H1 (cell line): ENCODE data around the gene GMPR. TPM values are rescaled to one million over a fixed set of nuclear protein-coding genes. Genes with fewer than 3 reads are reported as not detected.

Experiments
- CTCF ChIA-PET: fragments of 300-600 bp; sonication (Branson Sonifier 250); formaldehyde crosslinking; loops from one replicate; lab custom pipeline; 2021; ENCODE audit not compliant: partially characterized antibody; lab: Charles Lee
- POLR2A ChIA-PET: fragments of 300-600 bp; sonication (Branson Sonifier 250); formaldehyde crosslinking; loops from one replicate; lab custom pipeline; 2021; ENCODE audit warnings: inconsistent platforms; ENCODE audit not compliant: partially characterized antibody; lab: Charles Lee
- DNase-seq, 2 experiments: peaks; one replicate each; pipeline versions ENCODE4 v3.0.0 to v3.0.0-alpha.2; 2010 to 2022; ENCODE audit warnings: low spot score in 2 of 2, low read depth in 1 of 2, mixed read lengths in 1 of 2
- FAIRE-seq: peaks from 2 replicates; lab custom pipeline; 2011; peaks lifted over from hg19 to GRCh38; lab: Jason Lieb, UNC
- H2AFZ ChIP-seq: 2 replicates; pipeline ENCODE4 v1.8.1; 2012; ENCODE audit warnings: low read length, inconsistent platforms
- H2AK5ac ChIP-seq: 2 replicates; pipeline ENCODE4 v1.6.1; 2013; ENCODE audit warnings: low read depth, low read length
- H2BK120ac ChIP-seq: replicated peaks from 2 replicates; pipeline ENCODE3; 2013; ENCODE audit warnings: low read depth, low read length, inconsistent platforms
- H2BK12ac ChIP-seq: 2 replicates; pipeline ENCODE4 v1.6.1; 2013; ENCODE audit warnings: low read depth, low read length
- H2BK15ac ChIP-seq: 2 replicates; pipeline ENCODE4 v1.6.1; 2013; ENCODE audit warnings: low read length
- H2BK20ac ChIP-seq: 2 replicates; pipeline ENCODE4 v1.6.1; 2013; ENCODE audit warnings: low read length
- H2BK5ac ChIP-seq: 2 replicates; pipeline ENCODE4 v1.6.1; 2013; ENCODE audit warnings: low read depth, low read length
- H3K14ac ChIP-seq: 2 replicates; pipeline ENCODE4 v1.6.1; 2013; ENCODE audit warnings: inconsistent platforms; ENCODE audit not compliant: insufficient read length
- H3K18ac ChIP-seq: 2 replicates; pipeline ENCODE4 v1.6.1; 2013; ENCODE audit warnings: low read length; ENCODE audit errors: extremely low read depth
- H3K23ac ChIP-seq: 2 replicates; pipeline ENCODE4 v1.6.1; 2013; ENCODE audit warnings: inconsistent platforms; ENCODE audit not compliant: insufficient read length
- H3K23me2 ChIP-seq: 2 replicates; pipeline ENCODE4 v1.6.1; 2013; ENCODE audit warnings: low read depth, low read length
- H3K27ac ChIP-seq: 2 replicates; pipeline ENCODE4 v1.6.1; 2011; ENCODE audit warnings: low read depth, low read length, inconsistent platforms
- H3K27me3 ChIP-seq, 4 experiments: replicated peaks in 1 of 4; 1 replicate in 1 of 4; 2 replicates in 3 of 4; pipeline versions ENCODE4 v1.6.1 to v1.8.1; 2011 to 2013; ENCODE audit warnings: low read length in 3 of 4, mild to moderate bottlenecking in 3 of 4, inconsistent platforms in 2 of 4, mixed read lengths in 2 of 4, moderate library complexity in 1 of 4; ENCODE audit not compliant: control insufficient read depth in 3 of 4, insufficient read depth in 3 of 4; ENCODE audit errors: extremely low read depth in 1 of 4
- H3K36me3 ChIP-seq, 4 experiments: 2 replicates each; pipeline versions ENCODE4 v1.6.1 to v1.8.1; 2011 to 2013; ENCODE audit warnings: mild to moderate bottlenecking in 4 of 4, low read length in 3 of 4, moderate library complexity in 2 of 4, control low read depth in 1 of 4, inconsistent platforms in 1 of 4; ENCODE audit not compliant: insufficient read depth in 4 of 4, control insufficient read depth in 2 of 4
- H3K4ac ChIP-seq: replicated peaks from 2 replicates; pipeline ENCODE3; 2013; ENCODE audit warnings: low read length, low read depth, mixed read lengths, inconsistent platforms; ENCODE audit not compliant: insufficient read length
- H3K4me1 ChIP-seq, 4 experiments: replicated peaks in 1 of 4; 1 replicate in 1 of 4; 2 replicates in 3 of 4; pipeline versions ENCODE4 v1.6.1 to v1.8.1; 2011 to 2013; ENCODE audit warnings: low read length in 3 of 4, inconsistent platforms in 2 of 4, mixed read lengths in 1 of 4; ENCODE audit not compliant: insufficient read depth in 4 of 4, control insufficient read depth in 3 of 4
- H3K4me2 ChIP-seq, 2 experiments: 2 replicates each; pipeline versions ENCODE4 v1.6.1 to v1.8.1; 2011 to 2013; ENCODE audit warnings: low read depth in 2 of 2, low read length in 2 of 2, control low read depth in 1 of 2, inconsistent platforms in 1 of 2, mild to moderate bottlenecking in 1 of 2; ENCODE audit not compliant: insufficient read depth in 1 of 2
- H3K4me3 ChIP-seq, 4 experiments: fragments of 200-600, 300-600 bp in 1 of 4; sonication (generic), shearing (Covaris generic), sonication (Bioruptor Twin) in 1 of 4; 2 replicates each; pipeline versions ENCODE4 v1.5.1 to v1.8.1; 2011 to 2016; ENCODE audit warnings: low read length in 4 of 4, low read depth in 3 of 4, control low read depth in 2 of 4, inconsistent platforms in 2 of 4, mild to moderate bottlenecking in 2 of 4, mixed read lengths in 1 of 4, moderate library complexity in 1 of 4; ENCODE audit not compliant: insufficient read depth in 2 of 4; ENCODE audit errors: extremely low read depth in 1 of 4
- H3K56ac ChIP-seq: replicated peaks from 2 replicates; pipeline ENCODE3; 2013; ENCODE audit warnings: low read depth, mild to moderate bottlenecking, mixed read lengths, low read length, inconsistent platforms; ENCODE audit not compliant: insufficient read length
- H3K79me1 ChIP-seq: 2 replicates; pipeline ENCODE4 v1.6.1; 2013; ENCODE audit warnings: low read depth, low read length, control low read depth
- H3K79me2 ChIP-seq, 2 experiments: 2 replicates each; pipeline versions ENCODE4 v1.6.1 to v1.8.1; 2012 to 2013; ENCODE audit warnings: low read length in 2 of 2, mild to moderate bottlenecking in 2 of 2, inconsistent platforms in 1 of 2; ENCODE audit not compliant: insufficient read depth in 2 of 2, control insufficient read depth in 1 of 2
- H3K9ac ChIP-seq, 4 experiments: replicated peaks in 1 of 4; 1 replicate in 1 of 4; 2 replicates in 3 of 4; pipeline versions ENCODE4 v1.6.1 to v1.8.1; 2011 to 2013; ENCODE audit warnings: low read depth in 3 of 4, low read length in 3 of 4, control low read depth in 2 of 4, mild to moderate bottlenecking in 2 of 4, moderate library complexity in 2 of 4, inconsistent platforms in 1 of 4; ENCODE audit errors: extremely low read depth in 1 of 4
- H3K9me3 ChIP-seq, 2 experiments: 2 replicates each; pipeline versions ENCODE4 v1.6.1 to v1.8.1; 2012 to 2013; ENCODE audit warnings: mild to moderate bottlenecking in 2 of 2, moderate library complexity in 2 of 2, control low read depth in 1 of 2, inconsistent platforms in 1 of 2, low read depth in 1 of 2, low read length in 1 of 2, mixed read lengths in 1 of 2; ENCODE audit not compliant: insufficient read depth in 2 of 2
- H4K20me1 ChIP-seq, 2 experiments: replicated peaks in 1 of 2; 2 replicates each; pipeline versions ENCODE3 to v1.8.1; 2011 to 2013; ENCODE audit warnings: inconsistent platforms in 2 of 2, low read length in 2 of 2, mild to moderate bottlenecking in 1 of 2; ENCODE audit not compliant: insufficient read depth in 2 of 2, control insufficient read depth in 1 of 2
- H4K5ac ChIP-seq: 2 replicates; pipeline ENCODE4 v1.6.1; 2013; ENCODE audit warnings: low read length, low read depth, mixed read lengths, inconsistent platforms; ENCODE audit not compliant: insufficient read length
- H4K8ac ChIP-seq: 2 replicates; pipeline ENCODE4 v1.8.0; 2013; ENCODE audit warnings: mild to moderate bottlenecking, moderate library complexity, low read length, inconsistent platforms; ENCODE audit not compliant: insufficient read depth; ENCODE audit errors: extremely low read depth
- H4K91ac ChIP-seq: replicated peaks from 2 replicates; pipeline ENCODE3; 2013; ENCODE audit warnings: low read length, mixed read lengths, inconsistent platforms; ENCODE audit not compliant: insufficient read length
- E2F6 ChIP-seq: IDR thresholded peaks from 2 replicates; pipeline ENCODE4 v1.6.1; 2012; ENCODE audit warnings: inconsistent platforms
- EZH2 ChIP-seq: fragments of 200-600 bp; sonication (generic); IDR thresholded peaks from 2 replicates; pipeline ENCODE4 v1.7.1; 2012; ENCODE audit warnings: low read depth, mild to moderate bottlenecking, moderate library complexity, low read length, inconsistent platforms; ENCODE audit not compliant: severe bottlenecking
- JUN ChIP-seq: IDR thresholded peaks from 2 replicates; pipeline ENCODE4 v1.6.1; 2011; ENCODE audit warnings: low read depth, mild to moderate bottlenecking, improper control_type of control experiment, low read length
- whole genome bisulfite sequencing, 2 experiments: shearing (Covaris generic) in 1 of 2; methylation state at CpG; one replicate each; pipeline versions ENCODE4 v1.1.6 to v1.1.7; 2013 to 2015; ENCODE audit warnings: low lambda C conversion rate in 2 of 2, mixed read lengths in 2 of 2, inconsistent platforms in 1 of 2, low coverage in 1 of 2, missing lambda C conversion rate in 1 of 2; ENCODE audit not compliant: insufficient replicate concordance in 2 of 2, insufficient coverage in 1 of 2, insufficient read length in 1 of 2; ENCODE audit errors: extremely low coverage in 1 of 2, missing lambda C conversion rate in 1 of 2; 5-methylcytosine and 5-hydroxymethylcytosine counted together
- polyA plus RNA-seq, 7 experiments: library from polyadenylated mRNA; depleted of rRNA in 3 of 7; stranded (reverse) in 5 of 7; unstranded in 2 of 7; fragments of >200 nt in 5 of 7; fragments of 200-250 nt in 2 of 7; gene quantifications; 1 replicate in 5 of 7; 2 replicates in 1 of 7; 4 replicates in 1 of 7; pipeline versions ENCODE4 v1.2.1 to v1.2.3, GENCODE V29; 2011 to 2013; ENCODE audit warnings: missing spikeins in 2 of 7, mixed read lengths in 2 of 7
- total RNA-seq: library from RNA; stranded (reverse); fragmentation: NEBNext Ultra II Directional; extraction: Animal tissue kit (Norgen Biotek cat#: 25700); gene quantifications from 2 replicates; pipeline ENCODE4 v1.2.1, GENCODE V29; 2021

The GMPR gene
- total and polyA plus RNA-seq, 2 of the 8 experiments (the other 6 are each of a cell fraction or from before 2014, with no cell fraction given) = 0.99 to 1.2 TPM

GRCh38 chr6:16205377-16206144 is 32.8 kb upstream of the GMPR start:
- no peak overlapping the region for H2AK5ac ChIP-seq
- ChIA-PET POLR2A (interaction anchor here (1.0 to 1.4 kb wide), 2 partner anchors 9 to 77 kb away, joined by 3 to 4 read pairs; partner anchors contain the start of gene MYLIP), CTCF (interaction anchor here (0.6 to 5.8 kb wide), 46 partner anchors 8 to 1487 kb away, joined by 3 to 48 read pairs (median 4); partner anchors contain the start of genes GMPR and MYLIP)
- DNase-seq (no peak), FAIRE-seq (no peak)
- H3K36me3 ChIP-seq = no peaks in the 10 kb centered on the region
- no peak overlapping the region for H4K8ac ChIP-seq
- no peak overlapping the region for H2BK5ac ChIP-seq
- no peak overlapping the region for H2BK20ac ChIP-seq
- no peaks in the 10 kb centered on the region for H3K9me3 ChIP-seq
- no peak overlapping the region for H3K4ac ChIP-seq
- 94% methylated on average over 4 of the region's 4 CpGs; no CpG with 5 or more reads in 1 of the 2 experiments for WGBS, 2 experiments
- no peak overlapping the region for H2BK120ac ChIP-seq
- no peak overlapping the region for H3K9ac ChIP-seq
- H3K4me2 ChIP-seq = no peak overlapping the region
- no peak overlapping the region for H2AFZ ChIP-seq
- H3K4me3 ChIP-seq = no peak overlapping the region
- no peaks in the 10 kb centered on the region for H3K79me1 ChIP-seq
- no peak overlapping the region for H3K23ac ChIP-seq
- H3K27ac ChIP-seq = no peak overlapping the region
- H3K79me2 ChIP-seq = no peaks in the 10 kb centered on the region
- no peak overlapping the region for H3K14ac ChIP-seq
- H3K18ac ChIP-seq = no peak overlapping the region
- no peak overlapping the region for H4K5ac ChIP-seq
- no peaks in the 10 kb centered on the region for H3K23me2 ChIP-seq
- no peak overlapping the region for H2BK12ac ChIP-seq
- no peaks in the 10 kb centered on the region for H3K4me1 ChIP-seq
- H4K20me1 ChIP-seq = no peaks in the 10 kb centered on the region
- no peaks in the 10 kb centered on the region for H3K27me3 ChIP-seq
- no peak overlapping the region for H3K56ac ChIP-seq
- no peak overlapping the region for H4K91ac ChIP-seq
- H2BK15ac ChIP-seq = no peak overlapping the region
- TF ChIP-seq EZH2 (no peak), E2F6 (no peak), JUN (no peak)
